Naive thymus-derived CD8-positive, alpha-beta T cell (primary cell): Measurements from ENCODE around the gene DNER. TPM values are rescaled to one million over a fixed set of nuclear protein-coding genes. Genes with fewer than 3 reads are reported as not detected.

Experiments
- ATAC-seq, 2 donors: fragments of 150-1000 bp; cut with Tn5 transposase in 1 of 2; sonication (Bioruptor Pico), chemical (Tn5 transposase) in 1 of 2; 1 replicate in 1 of 2; 2 replicates in 1 of 2; pipeline ENCODE4 v1.10.0; 2021; ENCODE audit warnings: mild to moderate bottlenecking in 2 of 2, moderate library complexity in 2 of 2
- POLR2A ChIA-PET: fragments of 350-600 bp; sonication (Branson Sonifier 250); formaldehyde crosslinking; loops from one replicate; lab custom pipeline; 2021; ENCODE audit warnings: antibody characterized with exemption; lab: Charles Lee
- DNase-seq, 10 donors: peaks; one replicate each; pipeline versions ENCODE4 v3.0.0 to v3.0.0-alpha.2; 2020 to 2022
- H3K27ac Mint-ChIP-seq, 10 donors: one replicate each; pipeline ENCODE4 v1.8.0; 2020 to 2022; ENCODE audit warnings: mild to moderate bottlenecking in 10 of 10, mixed read lengths in 10 of 10, moderate library complexity in 4 of 10, inconsistent platforms in 1 of 10
- H3K27me3 Mint-ChIP-seq, 5 donors: one replicate each; pipeline ENCODE4 v1.8.0; 2021 to 2022; ENCODE audit warnings: mixed read lengths in 5 of 5
- H3K36me3 Mint-ChIP-seq, 3 donors: one replicate each; pipeline ENCODE4 v1.8.0; 2020 to 2022; ENCODE audit warnings: mixed read lengths in 3 of 3, mild to moderate bottlenecking in 2 of 3, inconsistent platforms in 1 of 3
- H3K4me1 Mint-ChIP-seq, 4 donors: one replicate each; pipeline ENCODE4 v1.8.0; 2021 to 2022; ENCODE audit warnings: mixed read lengths in 4 of 4
- H3K4me3 Mint-ChIP-seq, 10 donors: one replicate each; pipeline ENCODE4 v1.8.0; 2020 to 2022; ENCODE audit warnings: mild to moderate bottlenecking in 10 of 10, mixed read lengths in 10 of 10, moderate library complexity in 6 of 10, inconsistent platforms in 1 of 10
- H3K9me3 Mint-ChIP-seq, 9 donors: one replicate each; pipeline ENCODE4 v1.8.0; 2020 to 2022; ENCODE audit warnings: mixed read lengths in 9 of 9, mild to moderate bottlenecking in 3 of 9, inconsistent platforms in 1 of 9, moderate library complexity in 1 of 9
- polyA plus RNA-seq, 3 donors: library from polyadenylated mRNA; unstranded; fragments of 300-500 nt; fragmentation: Illumina TruSeq; gene quantifications; one replicate each; pipeline ENCODE4 v1.2.3, GENCODE V29; 2021
- total RNA-seq, 8 experiments: library from RNA in 2 of 8; stranded (reverse) in 2 of 8; gene quantifications; one replicate each; pipeline ENCODE4 v1.2.3 and lab custom pipeline; 2021 to 2026

Gene DNER
- total and polyA plus RNA-seq, 5 experiments from 2014 or later = not detected

- POLR2A ChIA-PET = no interaction called here
Observed at GRCh38 chr2:229371086-229371485, 343.3 kb downstream of the DNER start.

GRCh38 chr2:229370509-229370908, 343.8 kb downstream of the DNER start:
- POLR2A ChIA-PET = no interaction called here
- peaks cover 0 to 26% (median 3%) of the 10 kb centered on the region in 9 donors for H3K9me3 Mint-ChIP-seq
- H3K4me3 Mint-ChIP-seq = no peak overlapping the region
- H3K27ac Mint-ChIP-seq = no peak overlapping the region
- no peaks in the 10 kb centered on the region for H3K4me1 Mint-ChIP-seq
- no peak for ATAC-seq
- H3K27me3 Mint-ChIP-seq = peaks cover 3 to 28% (median 9%) of the 10 kb centered on the region in 5 donors
- DNase-seq = no peak
- H3K36me3 Mint-ChIP-seq = no peaks in the 10 kb centered on the region

More at GRCh38 chr2:229371086-229371485, 343.3 kb downstream of the DNER start:
- DNase-seq (no peak), ATAC-seq (no peak)
- H3K27ac Mint-ChIP-seq = no peak overlapping the region
- H3K9me3 Mint-ChIP-seq = peaks cover 0 to 25% (median 3%) of the 10 kb centered on the region in 9 donors
- H3K36me3 Mint-ChIP-seq = no peaks in the 10 kb centered on the region
- peaks cover 3 to 28% (median 8%) of the 10 kb centered on the region in 5 donors for H3K27me3 Mint-ChIP-seq
- no peak overlapping the region for H3K4me3 Mint-ChIP-seq
- H3K4me1 Mint-ChIP-seq = no peaks in the 10 kb centered on the region

GRCh38 chr2:229363185-229363814, 351.1 kb downstream of the DNER start:
- H3K4me1 Mint-ChIP-seq = no peaks in the 10 kb centered on the region
- H3K27me3 Mint-ChIP-seq = peaks cover 0 to 5% (median 1%) of the 10 kb centered on the region in 5 donors
- POLR2A ChIA-PET = no interaction called here
- no peak overlapping the region for H3K27ac Mint-ChIP-seq
- no peaks in the 10 kb centered on the region for H3K36me3 Mint-ChIP-seq
- H3K4me3 Mint-ChIP-seq = no peak overlapping the region
- ATAC-seq (no peak), DNase-seq (no peak)
- H3K9me3 Mint-ChIP-seq = peaks cover 0 to 11% (median 0%) of the 10 kb centered on the region in 9 donors

GRCh38 chr2:229350883-229351282, 363.5 kb downstream of the DNER start:
- Mint-ChIP-seq H3K9me3 (peaks cover 0 to 11% (median 3%) of the 10 kb centered on the region in 9 donors), H3K27ac (no peak overlapping the region), H3K36me3 (no peaks in the 10 kb centered on the region), H3K4me3 (no peak overlapping the region), H3K4me1 (no peaks in the 10 kb centered on the region), H3K27me3 (peaks cover 0 to 7% (median 2%) of the 10 kb centered on the region in 5 donors)
- no peak for DNase-seq
- no peak for ATAC-seq
- POLR2A ChIA-PET = no interaction called here

GRCh38 chr2:229350117-229350805, 364.1 kb downstream of the DNER start:
- H3K9me3 Mint-ChIP-seq = peaks cover 0 to 11% (median 3%) of the 10 kb centered on the region in 9 donors
- H3K4me1 Mint-ChIP-seq = no peaks in the 10 kb centered on the region
- ATAC-seq (no peak), DNase-seq (no peak)
- peaks cover 0 to 10% (median 2%) of the 10 kb centered on the region in 5 donors for H3K27me3 Mint-ChIP-seq
- no peaks in the 10 kb centered on the region for H3K36me3 Mint-ChIP-seq
- no peak overlapping the region for H3K27ac Mint-ChIP-seq
- no peak overlapping the region for H3K4me3 Mint-ChIP-seq
- POLR2A ChIA-PET = no interaction called here

GRCh38 chr2:229348128-229348527, 366.2 kb downstream of the DNER start:
- Mint-ChIP-seq H3K4me3 (no peak overlapping the region), H3K36me3 (no peaks in the 10 kb centered on the region), H3K27me3 (peaks cover 0 to 12% (median 2%) of the 10 kb centered on the region in 5 donors), H3K27ac (no peak overlapping the region), H3K9me3 (peaks cover 0 to 11% (median 2%) of the 10 kb centered on the region in 9 donors), H3K4me1 (no peaks in the 10 kb centered on the region)
- no peak for DNase-seq
- POLR2A ChIA-PET = no interaction called here
- ATAC-seq = no peak

- Mint-ChIP-seq H3K4me3 (no peak overlapping the region), H3K27ac (no peak overlapping the region), H3K9me3 (peaks cover 0 to 11% (median 2%) of the 10 kb centered on the region in 9 donors), H3K36me3 (no peaks in the 10 kb centered on the region), H3K27me3 (peaks cover 0 to 12% (median 2%) of the 10 kb centered on the region in 5 donors), H3K4me1 (no peaks in the 10 kb centered on the region)
- DNase-seq (no peak), ATAC-seq (no peak)
- POLR2A ChIA-PET = no interaction called here
Observed at GRCh38 chr2:229346816-229347540, 367.4 kb downstream of the DNER start.

GRCh38 chr2:229344955-229345354, 369.4 kb downstream of the DNER start:
- Mint-ChIP-seq H3K4me1 (no peaks in the 10 kb centered on the region), H3K27me3 (peaks cover 0 to 6% (median 0%) of the 10 kb centered on the region in 5 donors), H3K36me3 (no peaks in the 10 kb centered on the region), H3K27ac (no peak overlapping the region), H3K9me3 (peaks cover 0 to 3% (median 0%) of the 10 kb centered on the region in 9 donors), H3K4me3 (no peak overlapping the region)
- no peak for ATAC-seq
- DNase-seq = no peak
- POLR2A ChIA-PET = no interaction called here

GRCh38 chr2:229344151-229344551, 370.2 kb downstream of the DNER start:
- ATAC-seq (no peak), DNase-seq (no peak)
- H3K9me3 Mint-ChIP-seq = peaks cover 0 to 3% (median 0%) of the 10 kb centered on the region in 9 donors
- H3K27me3 Mint-ChIP-seq = peaks cover 0 to 8% (median 1%) of the 10 kb centered on the region in 5 donors
- no peak overlapping the region for H3K27ac Mint-ChIP-seq
- no peaks in the 10 kb centered on the region for H3K36me3 Mint-ChIP-seq
- POLR2A ChIA-PET = no interaction called here
- no peak overlapping the region for H3K4me3 Mint-ChIP-seq
- H3K4me1 Mint-ChIP-seq = no peaks in the 10 kb centered on the region

GRCh38 chr2:229343661-229344060, 370.7 kb downstream of the DNER start:
- Mint-ChIP-seq H3K27ac (no peak overlapping the region), H3K9me3 (peaks cover 0 to 3% (median 0%) of the 10 kb centered on the region in 9 donors), H3K27me3 (peaks cover 0 to 8% (median 1%) of the 10 kb centered on the region in 5 donors), H3K4me3 (no peak overlapping the region), H3K4me1 (no peaks in the 10 kb centered on the region), H3K36me3 (no peaks in the 10 kb centered on the region)
- POLR2A ChIA-PET = no interaction called here
- DNase-seq (no peak), ATAC-seq (no peak)

GRCh38 chr2:229342376-229342775, 372.0 kb downstream of the DNER start:
- H3K27me3 Mint-ChIP-seq = peaks cover 0 to 8% (median 1%) of the 10 kb centered on the region in 5 donors

GRCh38 chr2:229340086-229340760, 374.1 kb downstream of the DNER start:
- ATAC-seq (no peak), DNase-seq (no peak)
- Mint-ChIP-seq H3K9me3 (peaks cover 0 to under 1% (median 0%) of the 10 kb centered on the region in 9 donors), H3K4me1 (no peaks in the 10 kb centered on the region), H3K4me3 (no peak overlapping the region), H3K27me3 (peaks cover 0 to 5% (median 1%) of the 10 kb centered on the region in 5 donors), H3K27ac (no peak overlapping the region), H3K36me3 (no peaks in the 10 kb centered on the region)
- POLR2A ChIA-PET = no interaction called here

More at GRCh38 chr2:229342376-229342775, 372.0 kb downstream of the DNER start:
- H3K27ac Mint-ChIP-seq = no peak overlapping the region
- H3K4me1 Mint-ChIP-seq = no peaks in the 10 kb centered on the region
- no peaks in the 10 kb centered on the region for H3K36me3 Mint-ChIP-seq
- POLR2A ChIA-PET = no interaction called here
- H3K4me3 Mint-ChIP-seq = no peak overlapping the region
- H3K9me3 Mint-ChIP-seq = no peaks in the 10 kb centered on the region
- ATAC-seq (no peak), DNase-seq (no peak)
